Ishikawa (cell line): ENCODE data around the gene GPER1.

ENCODE experiments used
- EGR1 ChIP-seq: IDR thresholded peaks from 2 replicates; pipeline ENCODE4 v1.6.1; 2012
- EP300 ChIP-seq: IDR thresholded peaks from 2 replicates; pipeline ENCODE4 v1.6.1; 2012; ENCODE audit warnings: borderline replicate concordance
- FOXM1 ChIP-seq: IDR thresholded peaks from 2 replicates; pipeline ENCODE4 v1.6.1; 2012; ENCODE audit warnings: low read depth, borderline replicate concordance
- REST ChIP-seq: IDR thresholded peaks from 2 replicates; pipeline ENCODE4 v1.6.1; 2012; ENCODE audit warnings: low read depth, mild to moderate bottlenecking
- TAF1 ChIP-seq: IDR thresholded peaks from 2 replicates; pipeline ENCODE4 v1.6.1; 2012; ENCODE audit warnings: low read depth, mild to moderate bottlenecking
- TEAD4 ChIP-seq: IDR thresholded peaks from 2 replicates; pipeline ENCODE4 v1.6.1; 2012
- YY1 ChIP-seq: IDR thresholded peaks from 2 replicates; pipeline ENCODE4 v1.6.1; 2012; ENCODE audit warnings: low read depth
- ZBTB7A ChIP-seq: IDR thresholded peaks from 2 replicates; pipeline ENCODE4 v1.6.1; 2012; ENCODE audit warnings: low read depth
- TF ChIP-seq, protein P1 (sequence below): IDR thresholded peaks from 2 replicates; pipeline ENCODE4 v1.6.1; 2012

GRCh38 chr7:1060315-1061072 lies 27.4 kb upstream of the GPER1 start:
- TF ChIP-seq EP300 (no peak), YY1 (no peak), REST (no peak), TAF1 (no peak), FOXM1 (no peak), ZBTB7A (no peak; the same call in 1 of the 2 replicates), EGR1 (no peak), TEAD4 (peak; percentile 93)
- TF ChIP-seq, protein P1, sequence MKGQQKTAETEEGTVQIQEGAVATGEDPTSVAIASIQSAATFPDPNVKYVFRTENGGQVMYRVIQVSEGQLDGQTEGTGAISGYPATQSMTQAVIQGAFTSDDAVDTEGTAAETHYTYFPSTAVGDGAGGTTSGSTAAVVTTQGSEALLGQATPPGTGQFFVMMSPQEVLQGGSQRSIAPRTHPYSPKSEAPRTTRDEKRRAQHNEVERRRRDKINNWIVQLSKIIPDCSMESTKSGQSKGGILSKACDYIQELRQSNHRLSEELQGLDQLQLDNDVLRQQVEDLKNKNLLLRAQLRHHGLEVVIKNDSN = peak; percentile 86
